H9 (cell line): ENCODE measurements around the gene CNOT10. TPM values are rescaled to one million over a fixed set of nuclear protein-coding genes. Genes with fewer than 3 reads are reported as not detected.
A peak's percentile ranks its signal among the peaks of the same experiment; 100 is the strongest.

Experiments used
- DNase-seq: peaks from one replicate; pipeline ENCODE4 v3.0.0-alpha.2; 2017
- H2AFZ ChIP-seq: one replicate; pipeline ENCODE4 v1.6.1; 2013; ENCODE audit warnings: mild to moderate bottlenecking, low read length, control low read depth, moderate library complexity
- H2AK5ac ChIP-seq: 2 replicates; pipeline ENCODE4 v1.6.1; 2013; ENCODE audit warnings: low read length, control low read depth, mixed read lengths; ENCODE audit not compliant: insufficient read length
- H2BK120ac ChIP-seq: one replicate; pipeline ENCODE4 v1.6.1; 2013; ENCODE audit warnings: low read depth, mild to moderate bottlenecking, low read length, control low read depth, inconsistent platforms; ENCODE audit not compliant: poor library complexity, severe bottlenecking
- H2BK12ac ChIP-seq: 2 replicates; pipeline ENCODE4 v1.6.1; 2013; ENCODE audit warnings: low read length, control low read depth, mixed read lengths, low read depth; ENCODE audit not compliant: insufficient read length
- H2BK15ac ChIP-seq: 2 replicates; pipeline ENCODE4 v1.6.1; 2013; ENCODE audit warnings: low read depth, low read length, control low read depth
- H2BK20ac ChIP-seq: one replicate; pipeline ENCODE4 v1.6.1; 2013; ENCODE audit warnings: low read depth, mild to moderate bottlenecking, low read length, control low read depth, inconsistent platforms; ENCODE audit not compliant: poor library complexity, severe bottlenecking
- H2BK5ac ChIP-seq: 2 replicates; pipeline ENCODE4 v1.6.1; 2013; ENCODE audit warnings: low read length, control low read depth, mixed read lengths; ENCODE audit not compliant: insufficient read length
- H3K14ac ChIP-seq: 2 replicates; pipeline ENCODE4 v1.6.1; 2013; ENCODE audit warnings: low read length, control low read depth; ENCODE audit not compliant: insufficient read depth
- H3K18ac ChIP-seq: 2 replicates; pipeline ENCODE4 v1.6.1; 2013; ENCODE audit warnings: low read depth, mild to moderate bottlenecking, mixed read lengths, low read length, control low read depth; ENCODE audit not compliant: insufficient read length
- H3K23ac ChIP-seq: 2 replicates; pipeline ENCODE4 v1.6.1; 2013; ENCODE audit warnings: low read length, control low read depth, mixed read lengths, low read depth; ENCODE audit not compliant: insufficient read length
- H3K23me2 ChIP-seq: 2 replicates; pipeline ENCODE4 v1.6.1; 2013; ENCODE audit warnings: low read depth, mild to moderate bottlenecking, mixed read lengths, low read length, control low read depth; ENCODE audit not compliant: insufficient read length, poor library complexity, severe bottlenecking
- H3K27ac ChIP-seq: 2 replicates; pipeline ENCODE4 v1.5.1; 2013; ENCODE audit warnings: low read length, control low read depth, mixed read lengths, low read depth; ENCODE audit not compliant: insufficient read length
- H3K27me3 ChIP-seq: 2 replicates; pipeline ENCODE4 v1.6.1; 2013; ENCODE audit warnings: low read length, control low read depth, inconsistent platforms; ENCODE audit not compliant: insufficient read depth
- H3K4ac ChIP-seq: 2 replicates; pipeline ENCODE4 v1.6.1; 2013; ENCODE audit warnings: low read depth, mild to moderate bottlenecking, control low read depth, inconsistent platforms, low read length, moderate library complexity
- H3K4me1 ChIP-seq: 2 replicates; pipeline ENCODE4 v1.6.1; 2013; ENCODE audit warnings: low read length, control low read depth, inconsistent platforms; ENCODE audit not compliant: insufficient read depth
- H3K4me2 ChIP-seq: 2 replicates; pipeline ENCODE4 v1.6.1; 2013; ENCODE audit warnings: low read length, control low read depth, mixed read lengths; ENCODE audit not compliant: insufficient read length, insufficient read depth
- H3K56ac ChIP-seq: 2 replicates; pipeline ENCODE4 v1.6.1; 2013; ENCODE audit warnings: low read depth, mild to moderate bottlenecking, mixed read lengths, low read length, control low read depth; ENCODE audit not compliant: insufficient read length
- H3K79me1 ChIP-seq: 2 replicates; pipeline ENCODE4 v1.6.1; 2013; ENCODE audit warnings: low read depth, mild to moderate bottlenecking, moderate library complexity, low read length, control low read depth, inconsistent platforms; ENCODE audit not compliant: insufficient read depth, poor library complexity, severe bottlenecking
- H3K79me2 ChIP-seq: 2 replicates; pipeline ENCODE4 v1.6.1; 2013; ENCODE audit warnings: low read length, control low read depth, inconsistent platforms; ENCODE audit not compliant: insufficient read depth
- H3K9ac ChIP-seq: 2 replicates; pipeline ENCODE4 v1.6.1; 2013; ENCODE audit warnings: low read length, control low read depth, mixed read lengths; ENCODE audit not compliant: insufficient read length; ENCODE audit errors: extremely low read depth
- H3K9me3 ChIP-seq: one replicate; pipeline ENCODE4 v1.6.1; 2013; ENCODE audit warnings: low read depth, low read length, inconsistent platforms; ENCODE audit not compliant: control insufficient read depth
- H3T11ph ChIP-seq: one replicate; pipeline ENCODE4 v1.6.1; 2013; ENCODE audit warnings: mild to moderate bottlenecking, low read length, control low read depth, inconsistent platforms
- H4K20me1 ChIP-seq: one replicate; pipeline ENCODE4 v1.6.1; 2013; ENCODE audit not compliant: control insufficient read depth, insufficient read length, insufficient read depth
- H4K5ac ChIP-seq: 2 replicates; pipeline ENCODE4 v1.6.1; 2013; ENCODE audit warnings: low read depth, mild to moderate bottlenecking, mixed read lengths, low read length, control low read depth; ENCODE audit not compliant: insufficient read length
- H4K8ac ChIP-seq: replicated peaks from 2 replicates; pipeline ENCODE4 v1.6.1; 2013; ENCODE audit warnings: low read length, control low read depth, mixed read lengths, low read depth; ENCODE audit not compliant: insufficient read length
- H4K91ac ChIP-seq: 2 replicates; pipeline ENCODE4 v1.6.1; 2013; ENCODE audit warnings: low read depth, mild to moderate bottlenecking, moderate library complexity, mixed read lengths, low read length, control low read depth; ENCODE audit not compliant: insufficient read length
- H3K27ac Mint-ChIP-seq, 3 experiments: 2 replicates in 2 of 3; 3 replicates in 1 of 3; pipeline ENCODE4 v1.8.0; 2020 to 2021; ENCODE audit warnings: mixed read lengths in 3 of 3, mild to moderate bottlenecking in 1 of 3, moderate library complexity in 1 of 3
- H3K27me3 Mint-ChIP-seq: 2 replicates; pipeline ENCODE4 v1.8.0; 2021; ENCODE audit warnings: low read depth, mild to moderate bottlenecking, moderate library complexity, mixed read lengths
- H3K36me3 Mint-ChIP-seq, 3 experiments: 2 replicates in 2 of 3; 3 replicates in 1 of 3; pipeline ENCODE4 v1.8.0; 2020 to 2021; ENCODE audit warnings: low read depth in 3 of 3, mixed read lengths in 3 of 3; ENCODE audit not compliant: insufficient read depth in 1 of 3
- H3K4me1 Mint-ChIP-seq, 2 experiments: 2 replicates each; pipeline ENCODE4 v1.8.0; 2020; ENCODE audit warnings: mixed read lengths in 2 of 2
- H3K4me3 Mint-ChIP-seq, 2 experiments: 2 replicates in 1 of 2; 3 replicates in 1 of 2; pipeline ENCODE4 v1.8.0; 2020 to 2021; ENCODE audit warnings: mild to moderate bottlenecking in 2 of 2, mixed read lengths in 2 of 2, moderate library complexity in 1 of 2
- H3K9me3 Mint-ChIP-seq, 2 experiments: 2 replicates in 1 of 2; 3 replicates in 1 of 2; pipeline ENCODE4 v1.8.0; 2020; ENCODE audit warnings: mild to moderate bottlenecking in 2 of 2, mixed read lengths in 2 of 2, moderate library complexity in 1 of 2
- CTCF ChIP-seq: fragments of 200-600 bp; sonication (generic); conservative IDR thresholded peaks from 3 replicates; pipeline ENCODE4 v1.8.0; 2021; ENCODE audit warnings: antibody characterized with exemption, mild to moderate bottlenecking
- WGBS: extraction: QIAGEN DNeasy Blood & Tissue Kit; methylation state at CpG from one replicate; pipeline ENCODE4 v1.1.7; 2013; ENCODE audit warnings: missing lambda C conversion rate, low lambda C conversion rate, mixed read lengths; ENCODE audit not compliant: insufficient read length; ENCODE audit errors: extremely low coverage; 5-methylcytosine and 5-hydroxymethylcytosine counted together
- total RNA-seq: library from RNA; stranded (reverse); gene quantifications from 2 replicates; pipeline ENCODE4 v1.2.1, GENCODE V29; 2021

CNOT10 gene
- total RNA-seq, 1 experiment from 2014 or later, result 55.4 TPM

GRCh38 chr3:32814361-32814760 is 129.4 kb downstream of the CNOT10 start:
- H3K27me3 ChIP-seq, result no peaks in the 10 kb centered on the region
- H3K23ac ChIP-seq, result no peak overlapping the region
- Mint-ChIP-seq H3K9me3 (peaks cover 9 to 16% of the 10 kb centered on the region in 2 experiments; a peak in 4 of 5 replicates), H3K4me1 (peaks cover 32 to 34% of the 10 kb centered on the region in 2 experiments), H3K36me3 (peaks cover 19 to 24% (median 19%) of the 10 kb centered on the region in 3 experiments), H3K4me3 (peak overlapping the region; percentile 32 to 76), H3K27ac (peak overlapping the region in 2 of 3 experiments; percentile 96; a peak in 6 of 7 replicates), H3K27me3 (peaks cover 3% of the 10 kb centered on the region; the same call in 1 of the 2 replicates)
- TF ChIP-seq CTCF, result no peak
- H4K91ac ChIP-seq, result no peak overlapping the region
- WGBS, result no CpG with 5 or more reads among the region's 6 CpGs
- H3K4me1 ChIP-seq, result peaks cover 9% of the 10 kb centered on the region; the same call in 1 of the 2 replicates
- H2BK20ac ChIP-seq, result no peak overlapping the region
- H3K79me1 ChIP-seq, result no peaks in the 10 kb centered on the region
- peak overlapping the region; percentile 94 for H3K4me2 ChIP-seq
- H3K56ac ChIP-seq, result no peak overlapping the region
- no peak overlapping the region for H3K4ac ChIP-seq
- no peak overlapping the region for H2BK5ac ChIP-seq
- H3K9me3 ChIP-seq, result no peaks in the 10 kb centered on the region
- H4K20me1 ChIP-seq, result no peaks in the 10 kb centered on the region
- H2AK5ac ChIP-seq, result no peak overlapping the region
- no peak overlapping the region for H2BK120ac ChIP-seq
- H3K18ac ChIP-seq, result no peak overlapping the region
- no peak for DNase-seq
- no peak overlapping the region for H3K14ac ChIP-seq
- H3K79me2 ChIP-seq, result peaks cover 32% of the 10 kb centered on the region
- H3K23me2 ChIP-seq, result peaks cover 8% of the 10 kb centered on the region
- H2BK15ac ChIP-seq, result no peak overlapping the region
- no peak overlapping the region for H3T11ph ChIP-seq
- no peak overlapping the region for H4K5ac ChIP-seq
- H2BK12ac ChIP-seq, result no peak overlapping the region
- no peak overlapping the region for H3K9ac ChIP-seq
- H3K27ac ChIP-seq, result no peak overlapping the region
- no peak overlapping the region for H2AFZ ChIP-seq
- H4K8ac ChIP-seq, result no peak overlapping the region
